HG02798 (cell line): ENCODE data around the gene ECE2.
A peak's percentile ranks its signal among the peaks of the same experiment; 100 is the strongest.

Experiments used
- ATAC-seq: cut with Tn5 transposase; IDR thresholded peaks from one replicate; pipeline ENCODE4 v1.9.1; 2021; ENCODE audit warnings: mild to moderate bottlenecking; ENCODE audit not compliant: unreplicated experiment, poor library complexity

The ECE2 gene

GRCh38 chr3:184306341-184306972, 30.6 kb downstream of the ECE2 start:
- no peak for ATAC-seq

DNA sequence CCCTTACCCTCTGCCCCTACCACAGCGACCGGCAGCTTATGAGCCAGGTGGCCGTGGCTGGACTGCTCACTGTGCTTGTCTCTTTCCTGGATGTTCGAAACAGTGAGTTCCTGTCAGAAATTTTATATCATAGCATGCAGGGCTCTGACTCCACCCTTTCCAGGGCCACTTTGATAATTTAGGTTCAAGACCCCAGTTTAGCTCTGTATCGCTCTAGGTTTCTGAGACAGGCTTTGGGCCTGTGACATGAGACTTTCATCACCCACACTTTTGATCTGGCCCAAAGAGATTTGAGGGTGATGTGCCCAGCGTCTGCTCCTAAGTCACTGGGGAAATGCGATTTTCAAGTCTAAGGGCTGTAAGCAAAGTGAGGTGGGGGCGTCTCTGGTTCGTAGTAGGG, 32.1 kb downstream of the ECE2 start:
- ATAC-seq, result no peak

GRCh38 chr3:184308744-184309143, 32.9 kb downstream of the ECE2 start:
- no peak for ATAC-seq

DNA sequence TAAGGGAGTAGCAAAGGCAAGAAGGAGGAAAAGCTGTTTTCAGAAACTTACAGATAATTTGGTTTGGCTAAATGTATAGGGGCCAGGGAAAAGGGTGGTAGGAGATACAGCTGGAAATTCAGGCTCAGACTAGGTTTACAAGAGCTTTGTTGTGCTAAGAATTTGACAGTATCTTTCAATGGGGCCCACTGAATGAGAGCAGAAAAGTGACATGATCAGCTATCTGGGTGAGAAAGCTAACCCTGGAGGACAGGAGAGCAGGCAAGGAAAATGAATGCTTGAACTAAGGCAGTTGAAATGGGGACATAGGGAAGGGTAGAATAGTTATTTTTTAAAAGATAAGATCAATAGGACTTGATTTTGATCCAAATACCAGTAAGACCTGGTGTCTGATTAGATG, 35.8 kb downstream of the ECE2 start:
- ATAC-seq, result no peak

- ATAC-seq, result peak; percentile 90
Measured at GRCh38 chr3:184314363-184314699, 38.5 kb downstream of the ECE2 start, which contains the start of gene EIF4G1. EIF4G1 (plus strand) TSS chr3:184314606; CDS start chr3:184315797, 1,191 bp downstream.

DNA sequence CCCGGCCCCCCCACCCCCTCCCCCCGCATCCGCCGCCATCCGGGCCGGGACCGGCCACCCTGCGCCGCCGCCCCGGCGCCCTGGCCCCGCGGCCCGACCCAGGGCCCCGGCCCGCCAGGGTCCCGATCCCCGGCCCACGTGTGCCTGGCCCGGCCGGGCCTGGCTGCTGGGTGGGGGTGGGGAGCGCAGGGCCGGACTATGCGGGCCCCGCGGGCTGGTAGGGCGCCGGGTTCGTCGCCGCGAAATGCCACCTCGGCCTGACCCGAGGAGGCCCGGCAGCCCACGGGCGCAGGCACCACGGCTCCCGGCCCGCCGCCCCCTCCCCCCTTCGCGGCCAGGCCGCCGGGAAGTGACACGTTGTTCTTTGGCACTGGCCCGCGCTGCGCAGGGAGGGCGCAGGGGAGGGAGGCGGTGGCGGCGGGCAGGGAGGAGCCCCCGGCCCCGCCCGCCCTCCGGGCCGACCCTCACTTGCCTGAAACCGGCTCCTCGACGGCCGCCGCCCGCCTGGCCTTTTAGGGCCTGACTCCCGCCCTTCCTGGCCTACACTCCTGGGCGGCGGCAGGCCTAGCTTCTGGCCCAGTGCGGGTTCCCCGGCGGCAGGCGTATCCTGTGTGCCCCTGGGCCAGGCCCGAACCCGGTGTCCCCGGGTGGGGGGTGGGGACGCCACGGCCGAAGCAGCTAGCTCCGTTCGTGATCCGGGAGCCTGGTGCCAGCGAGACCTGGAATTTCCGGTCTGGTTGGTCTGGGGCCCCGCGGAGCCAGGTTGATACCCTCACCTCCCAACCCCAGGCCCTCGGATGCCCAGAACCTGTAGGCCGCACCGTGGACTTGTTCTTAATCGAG, 39.1 kb downstream of the ECE2 start:
- ATAC-seq, result peak; percentile 51

- no peak for ATAC-seq
Measured at GRCh38 chr3:184315543-184315867, 39.7 kb downstream of the ECE2 start.

- ATAC-seq, result no peak
Measured at GRCh38 chr3:184315871-184316661, 40.2 kb downstream of the ECE2 start.

GRCh38 chr3:184316792-184317191, 41.0 kb downstream of the ECE2 start:
- no peak for ATAC-seq

DNA sequence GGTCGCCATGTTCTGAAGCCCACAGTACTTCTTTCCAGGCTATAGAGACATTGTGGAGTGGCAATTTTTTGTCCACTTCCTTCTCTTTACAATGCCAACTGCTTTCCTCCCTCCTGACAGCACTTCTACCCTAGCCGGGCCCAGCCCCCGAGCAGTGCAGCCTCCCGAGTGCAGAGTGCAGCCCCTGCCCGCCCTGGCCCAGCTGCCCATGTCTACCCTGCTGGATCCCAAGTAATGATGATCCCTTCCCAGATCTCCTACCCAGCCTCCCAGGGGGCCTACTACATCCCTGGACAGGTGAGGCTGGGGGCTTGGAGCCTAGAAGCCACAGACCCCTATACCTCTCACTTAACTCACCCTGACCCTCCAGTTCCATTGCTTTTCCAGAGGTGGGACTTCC, 41.4 kb downstream of the ECE2 start:
- no peak for ATAC-seq

GRCh38 chr3:184320104-184320445, 44.3 kb downstream of the ECE2 start:
- no peak for ATAC-seq

DNA sequence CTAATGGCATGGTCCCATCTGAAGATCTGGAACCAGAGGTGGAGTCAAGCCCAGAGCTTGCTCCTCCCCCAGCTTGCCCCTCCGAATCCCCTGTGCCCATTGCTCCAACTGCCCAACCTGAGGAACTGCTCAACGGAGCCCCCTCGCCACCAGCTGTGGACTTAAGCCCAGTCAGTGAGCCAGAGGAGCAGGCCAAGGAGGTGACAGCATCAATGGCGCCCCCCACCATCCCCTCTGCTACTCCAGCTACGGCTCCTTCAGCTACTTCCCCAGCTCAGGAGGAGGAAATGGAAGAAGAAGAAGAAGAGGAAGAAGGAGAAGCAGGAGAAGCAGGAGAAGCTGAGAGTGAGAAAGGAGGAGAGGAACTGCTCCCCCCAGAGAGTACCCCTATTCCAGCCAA, 45.8 kb downstream of the ECE2 start:
- ATAC-seq, result no peak

DNA sequence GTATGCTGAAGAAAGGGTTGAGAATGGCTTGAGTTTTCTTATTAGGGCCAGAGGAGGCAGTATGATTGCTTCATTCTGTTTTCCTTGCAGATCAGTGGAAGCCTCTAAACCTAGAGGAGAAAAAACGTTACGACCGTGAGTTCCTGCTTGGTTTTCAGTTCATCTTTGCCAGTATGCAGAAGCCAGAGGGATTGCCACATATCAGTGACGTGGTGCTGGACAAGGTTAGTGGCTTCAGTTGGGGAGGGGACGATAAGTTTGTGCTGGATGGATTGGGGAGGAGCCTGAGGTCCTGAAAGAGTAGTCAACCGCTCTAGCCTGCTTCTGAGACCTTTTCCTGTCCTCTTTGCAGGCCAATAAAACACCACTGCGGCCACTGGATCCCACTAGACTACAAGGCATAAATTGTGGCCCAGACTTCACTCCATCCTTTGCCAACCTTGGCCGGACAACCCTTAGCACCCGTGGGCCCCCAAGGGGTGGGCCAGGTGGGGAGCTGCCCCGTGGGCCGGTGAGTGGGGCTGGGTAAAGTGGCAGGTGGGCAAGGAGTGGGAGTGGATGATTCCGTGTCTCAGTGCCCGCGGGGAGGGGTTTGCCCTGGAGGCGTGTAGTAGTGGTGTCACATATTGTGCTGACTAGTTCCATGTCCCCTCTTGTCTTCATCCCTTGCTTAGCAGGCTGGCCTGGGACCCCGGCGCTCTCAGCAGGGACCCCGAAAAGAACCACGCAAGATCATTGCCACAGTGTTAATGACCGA, 47.1 kb downstream of the ECE2 start:
- no peak for ATAC-seq

DNA sequence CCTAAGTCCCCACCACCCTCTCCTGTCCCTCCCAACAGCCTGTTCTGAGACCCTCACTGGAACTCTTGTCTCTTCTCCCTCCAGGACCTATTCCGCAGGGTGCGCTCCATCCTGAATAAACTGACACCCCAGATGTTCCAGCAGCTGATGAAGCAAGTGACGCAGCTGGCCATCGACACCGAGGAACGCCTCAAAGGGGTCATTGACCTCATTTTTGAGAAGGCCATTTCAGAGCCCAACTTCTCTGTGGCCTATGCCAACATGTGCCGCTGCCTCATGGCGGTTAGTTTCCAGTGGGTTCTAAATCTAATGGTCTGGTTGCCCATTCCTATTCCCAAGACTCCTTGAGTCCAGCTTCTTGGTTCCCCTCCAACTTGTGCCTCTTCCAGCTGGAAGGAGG, 47.9 kb downstream of the ECE2 start:
- ATAC-seq, result no peak

DNA sequence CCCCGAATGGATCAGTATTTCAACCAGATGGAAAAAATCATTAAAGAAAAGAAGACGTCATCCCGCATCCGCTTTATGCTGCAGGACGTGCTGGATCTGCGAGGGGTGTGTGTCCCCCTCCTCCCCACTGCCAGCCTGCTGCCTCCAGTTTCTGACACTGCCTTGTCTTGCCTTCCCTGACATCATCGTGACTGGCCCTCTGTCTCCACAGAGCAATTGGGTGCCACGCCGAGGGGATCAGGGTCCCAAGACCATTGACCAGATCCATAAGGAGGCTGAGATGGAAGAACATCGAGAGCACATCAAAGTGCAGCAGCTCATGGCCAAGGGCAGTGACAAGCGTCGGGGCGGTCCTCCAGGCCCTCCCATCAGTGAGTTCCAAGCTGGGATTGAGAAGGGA, 49.4 kb downstream of the ECE2 start:
- no peak for ATAC-seq

GRCh38 chr3:184325715-184326369, 50.0 kb downstream of the ECE2 start:
- no peak for ATAC-seq

DNA sequence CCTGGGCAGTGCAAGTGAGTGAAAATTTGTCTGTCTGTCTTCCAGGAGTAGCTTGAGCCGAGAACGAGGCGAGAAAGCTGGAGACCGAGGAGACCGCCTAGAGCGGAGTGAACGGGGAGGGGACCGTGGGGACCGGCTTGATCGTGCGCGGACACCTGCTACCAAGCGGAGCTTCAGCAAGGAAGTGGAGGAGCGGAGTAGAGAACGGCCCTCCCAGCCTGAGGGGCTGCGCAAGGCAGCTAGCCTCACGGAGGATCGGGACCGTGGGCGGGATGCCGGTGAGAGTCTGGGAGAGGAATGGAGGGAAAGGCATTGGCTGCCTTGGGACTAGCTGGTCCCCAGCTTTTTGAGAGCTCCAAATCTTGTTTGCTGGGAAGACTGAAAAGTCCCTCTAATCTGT, 51.3 kb downstream of the ECE2 start:
- no peak for ATAC-seq

DNA sequence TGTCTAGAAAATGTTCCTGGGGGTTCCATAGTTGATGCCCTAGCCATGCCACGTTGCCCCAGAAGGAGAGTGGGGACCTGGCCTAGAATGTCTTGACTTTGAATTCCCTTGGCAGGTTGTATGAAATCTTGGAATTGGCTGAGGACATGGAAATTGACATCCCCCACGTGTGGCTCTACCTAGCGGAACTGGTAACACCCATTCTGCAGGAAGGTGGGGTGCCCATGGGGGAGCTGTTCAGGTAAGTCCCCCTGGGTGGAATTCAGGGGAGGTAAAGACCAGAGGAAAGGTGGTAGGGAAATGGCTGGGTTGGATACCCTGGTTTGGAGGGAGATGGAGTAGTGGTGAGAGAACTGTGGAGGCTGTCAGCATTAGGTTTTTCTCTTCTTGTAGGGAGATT, 52.7 kb downstream of the ECE2 start:
- ATAC-seq, result no peak

DNA sequence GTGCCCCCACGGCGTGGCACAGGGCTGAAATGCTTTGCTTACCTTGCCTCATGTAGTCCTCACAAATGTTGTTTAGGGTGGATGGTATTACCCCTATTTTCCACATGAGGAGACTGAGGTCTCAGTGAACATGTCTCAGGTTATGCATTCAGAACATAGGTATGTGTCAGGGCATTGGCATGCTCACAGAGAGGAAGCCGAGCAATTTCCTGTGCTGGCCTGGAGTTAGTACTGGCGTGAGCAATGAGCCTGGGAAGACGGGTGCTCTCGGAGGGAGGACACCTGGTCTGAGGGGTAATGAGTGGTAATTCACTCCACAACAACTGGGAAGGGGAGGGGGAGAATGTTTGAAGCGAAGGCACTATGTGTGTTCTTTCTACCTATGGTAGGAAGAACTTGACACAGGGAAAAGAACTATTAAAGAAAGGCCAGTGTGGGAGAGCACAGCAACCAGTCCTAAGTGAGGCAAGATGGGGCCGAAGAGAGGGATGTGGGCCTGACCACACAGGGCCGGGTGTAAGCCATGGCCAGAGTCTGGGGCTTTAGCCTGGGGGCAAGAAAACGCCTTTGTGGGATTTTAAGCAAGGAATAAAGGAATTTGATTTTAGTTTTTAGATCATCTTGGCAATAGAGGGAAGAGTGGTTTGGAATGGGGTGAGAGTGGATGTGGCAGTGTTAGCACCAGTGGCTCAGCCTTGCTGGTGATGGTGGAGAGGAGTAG, 56.7 kb downstream of the ECE2 start:
- ATAC-seq, result no peak

DNA sequence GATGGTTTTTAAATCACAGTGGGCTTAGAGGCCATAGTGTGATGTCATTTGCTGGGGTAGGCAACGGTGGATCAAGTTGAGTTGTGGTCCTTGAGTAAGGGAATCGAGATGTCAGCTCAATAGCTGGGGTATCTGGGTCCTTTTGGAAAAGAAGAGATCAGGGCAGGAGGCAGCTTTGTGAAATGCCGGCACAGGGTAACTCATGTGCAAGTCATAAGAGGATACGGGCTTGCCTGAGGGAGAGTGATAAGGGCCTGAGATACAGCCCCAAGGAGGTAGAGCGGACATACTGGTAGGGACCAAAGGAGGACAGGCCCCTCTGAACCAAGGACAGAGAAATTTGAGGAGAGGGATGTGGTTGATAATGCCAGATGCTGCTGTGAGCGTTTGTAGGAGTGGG, 57.4 kb downstream of the ECE2 start:
- ATAC-seq, result no peak
